ENCODE results near the gene PTH2.

The PTH2 gene

GRCh38 chr19:49403404-49404187 is 19.6 kb downstream of the PTH2 start:
- Mint-ChIP-seq H3K4me1 (ENCODE audit: low read depth) (peaks cover 32% of the 10 kb centered on the region), H3K27me3 (ENCODE audit: low read depth) (peaks cover 2% of the 10 kb centered on the region), H3K9me3 (no peaks in the 10 kb centered on the region), H3K27ac (no peak overlapping the region), H3K4me3 (no peak overlapping the region), H3K36me3 (ENCODE audit: low read depth) (no peaks in the 10 kb centered on the region)
- no peak for DNase-seq (ENCODE audit: low spot score)

GRCh38 chr19:49400029-49400428 is 23.2 kb downstream of the PTH2 start:
- Mint-ChIP-seq H3K27ac (no peak overlapping the region), H3K4me1 (ENCODE audit: low read depth) (peaks cover 20% of the 10 kb centered on the region), H3K4me3 (no peak overlapping the region), H3K9me3 (no peaks in the 10 kb centered on the region), H3K27me3 (ENCODE audit: low read depth) (peaks cover 9% of the 10 kb centered on the region), H3K36me3 (ENCODE audit: low read depth) (no peaks in the 10 kb centered on the region)
- DNase-seq (ENCODE audit: low spot score), result no peak

- Mint-ChIP-seq H3K4me3 (peak overlapping the region; percentile 15), H3K4me1 (ENCODE audit: low read depth) (peaks cover 20% of the 10 kb centered on the region), H3K27me3 (ENCODE audit: low read depth) (peaks cover 9% of the 10 kb centered on the region), H3K36me3 (ENCODE audit: low read depth) (no peaks in the 10 kb centered on the region), H3K9me3 (no peaks in the 10 kb centered on the region), H3K27ac (peak overlapping the region; percentile 28)
- DNase-seq (ENCODE audit: low spot score), result no peak
Observed at GRCh38 chr19:49398931-49399330, 24.3 kb downstream of the PTH2 start.

GRCh38 chr19:49398001-49398615 is 25.1 kb downstream of the PTH2 start:
- no peak for DNase-seq (ENCODE audit: low spot score)
- Mint-ChIP-seq H3K27me3 (ENCODE audit: low read depth) (peaks cover 9% of the 10 kb centered on the region), H3K36me3 (ENCODE audit: low read depth) (no peaks in the 10 kb centered on the region), H3K4me1 (ENCODE audit: low read depth) (peaks cover 15% of the 10 kb centered on the region), H3K9me3 (no peaks in the 10 kb centered on the region), H3K27ac (peak overlapping the region; percentile 64), H3K4me3 (peak overlapping the region; percentile 22)

- H3K9me3 Mint-ChIP-seq, result no peaks in the 10 kb centered on the region
- H3K36me3 Mint-ChIP-seq (ENCODE audit: low read depth), result no peaks in the 10 kb centered on the region
- no peak for DNase-seq (ENCODE audit: low spot score)
- no peak overlapping the region for H3K27ac Mint-ChIP-seq
- peaks cover 18% of the 10 kb centered on the region for H3K4me1 Mint-ChIP-seq (ENCODE audit: low read depth)
- peaks cover 10% of the 10 kb centered on the region for H3K27me3 Mint-ChIP-seq (ENCODE audit: low read depth)
- H3K4me3 Mint-ChIP-seq, result no peak overlapping the region
Observed at GRCh38 chr19:49396738-49397505, 26.3 kb downstream of the PTH2 start.

- H3K4me3 Mint-ChIP-seq, result no peak overlapping the region
- H3K9me3 Mint-ChIP-seq, result no peaks in the 10 kb centered on the region
- DNase-seq (ENCODE audit: low spot score), result no peak
- H3K27me3 Mint-ChIP-seq (ENCODE audit: low read depth), result peaks cover 11% of the 10 kb centered on the region
- H3K4me1 Mint-ChIP-seq (ENCODE audit: low read depth), result peaks cover 23% of the 10 kb centered on the region
- no peak overlapping the region for H3K27ac Mint-ChIP-seq
- no peaks in the 10 kb centered on the region for H3K36me3 Mint-ChIP-seq (ENCODE audit: low read depth)
Observed at GRCh38 chr19:49395581-49396407, 27.4 kb downstream of the PTH2 start.

- no peak overlapping the region for H3K4me3 Mint-ChIP-seq
- H3K9me3 Mint-ChIP-seq, result no peaks in the 10 kb centered on the region
- no peak overlapping the region for H3K27ac Mint-ChIP-seq
- DNase-seq (ENCODE audit: low spot score), result no peak
- peaks cover 22% of the 10 kb centered on the region for H3K4me1 Mint-ChIP-seq (ENCODE audit: low read depth)
- no peaks in the 10 kb centered on the region for H3K36me3 Mint-ChIP-seq (ENCODE audit: low read depth)
- peaks cover 11% of the 10 kb centered on the region for H3K27me3 Mint-ChIP-seq (ENCODE audit: low read depth)
Observed at GRCh38 chr19:49393881-49394280, 29.4 kb downstream of the PTH2 start.

GRCh38 chr19:49391581-49392399 is 31.5 kb downstream of the PTH2 start:
- H3K4me1 Mint-ChIP-seq (ENCODE audit: low read depth), result peaks cover 14% of the 10 kb centered on the region
- H3K27me3 Mint-ChIP-seq (ENCODE audit: low read depth), result peaks cover 2% of the 10 kb centered on the region
- H3K27ac Mint-ChIP-seq, result peak overlapping the region; percentile 49
- no peak overlapping the region for H3K4me3 Mint-ChIP-seq
- peak; percentile 72 for DNase-seq (ENCODE audit: low spot score)
- no peaks in the 10 kb centered on the region for H3K9me3 Mint-ChIP-seq
- H3K36me3 Mint-ChIP-seq (ENCODE audit: low read depth), result no peaks in the 10 kb centered on the region

- H3K9me3 Mint-ChIP-seq, result no peaks in the 10 kb centered on the region
- no peak overlapping the region for H3K27ac Mint-ChIP-seq
Observed at GRCh38 chr19:49390929-49391359, 32.3 kb downstream of the PTH2 start.

GRCh38 chr19:49390131-49390928 is 32.9 kb downstream of the PTH2 start:
- Mint-ChIP-seq H3K27me3 (ENCODE audit: low read depth) (peaks cover 2% of the 10 kb centered on the region), H3K36me3 (ENCODE audit: low read depth) (no peaks in the 10 kb centered on the region), H3K9me3 (no peaks in the 10 kb centered on the region), H3K4me1 (ENCODE audit: low read depth) (peaks cover 13% of the 10 kb centered on the region), H3K4me3 (no peak overlapping the region), H3K27ac (no peak overlapping the region)
- no peak for DNase-seq (ENCODE audit: low spot score)

More at GRCh38 chr19:49390929-49391359, 32.3 kb downstream of the PTH2 start:
- Mint-ChIP-seq H3K36me3 (ENCODE audit: low read depth) (no peaks in the 10 kb centered on the region), H3K4me3 (no peak overlapping the region), H3K4me1 (ENCODE audit: low read depth) (peaks cover 14% of the 10 kb centered on the region), H3K27me3 (ENCODE audit: low read depth) (peaks cover 2% of the 10 kb centered on the region)
- no peak for DNase-seq (ENCODE audit: low spot score)

- Mint-ChIP-seq H3K9me3 (no peaks in the 10 kb centered on the region), H3K36me3 (ENCODE audit: low read depth) (no peaks in the 10 kb centered on the region), H3K4me3 (no peak overlapping the region), H3K27ac (no peak overlapping the region), H3K27me3 (ENCODE audit: low read depth) (peaks cover 2% of the 10 kb centered on the region), H3K4me1 (ENCODE audit: low read depth) (peaks cover 13% of the 10 kb centered on the region)
- DNase-seq (ENCODE audit: low spot score), result no peak
Observed at GRCh38 chr19:49389406-49389805, 33.8 kb downstream of the PTH2 start.

GRCh38 chr19:49387936-49388372 is 35.3 kb downstream of the PTH2 start, which contains the start of gene KASH5:
Gene KASH5, plus strand, starts transcription at chr19:49388249. Its CDS starts 2,635 bp downstream, at chr19:49390884.
- Mint-ChIP-seq H3K4me1 (ENCODE audit: low read depth) (peaks cover 15% of the 10 kb centered on the region), H3K4me3 (peak within 1 kb of the TSS; percentile 18), H3K9me3 (peaks cover 5% of the 10 kb centered on the region), H3K36me3 (ENCODE audit: low read depth) (no peaks in the 10 kb centered on the region), H3K27me3 (ENCODE audit: low read depth) (peaks cover 7% of the 10 kb centered on the region), H3K27ac (peak within 1 kb of the TSS; percentile 54)
- DNase-seq (ENCODE audit: low spot score), result peak; percentile 54

Data from T-helper 2 cell treated with Interferon-gamma antibody and Interleukin-4, amounts not matched to agents 5 μg/mL and 100 μg/mL, for 36 hours (primary cell).